ENCODE results near the gene KCNJ15.

Gene KCNJ15

DNA sequence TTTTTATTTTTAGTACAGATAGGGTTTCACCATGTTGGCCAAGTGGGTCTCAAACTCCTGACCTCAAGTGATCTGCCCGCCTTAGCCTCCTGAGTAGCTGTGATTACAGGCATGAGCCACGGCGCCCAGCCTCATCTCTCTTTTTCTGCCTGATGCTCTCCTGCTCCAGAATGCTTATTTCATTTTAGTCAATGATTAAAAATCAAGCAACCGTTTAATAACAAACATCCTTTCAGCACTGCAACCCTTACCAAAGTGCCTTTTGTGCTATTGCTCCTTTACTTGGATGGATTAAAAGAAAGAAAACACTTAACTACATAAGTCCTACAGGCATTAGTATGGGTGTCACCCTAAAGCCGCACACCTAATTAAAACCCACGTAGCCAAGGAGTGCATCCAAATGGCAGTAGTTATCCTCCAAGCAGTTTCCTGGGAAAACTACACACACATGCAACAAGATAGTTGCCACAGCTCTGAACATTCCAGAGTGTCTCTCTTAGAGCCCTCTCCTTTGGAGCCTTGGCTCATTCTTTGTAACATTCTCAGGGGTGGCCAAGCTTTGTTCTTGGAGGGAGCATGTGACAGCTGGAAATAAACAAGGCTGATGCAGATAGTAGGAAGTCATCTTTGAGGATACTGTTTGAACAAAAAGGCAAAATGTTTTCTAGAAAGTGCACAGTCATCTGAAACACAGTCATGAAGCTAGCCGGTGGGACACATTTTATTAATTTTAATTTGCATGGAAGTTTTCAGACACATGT lies 51.2 kb downstream of the KCNJ15 start:
- peak; percentile 87 for DNase-seq (ENCODE audit: low read depth)
- TF ChIP-seq, protein P1, sequence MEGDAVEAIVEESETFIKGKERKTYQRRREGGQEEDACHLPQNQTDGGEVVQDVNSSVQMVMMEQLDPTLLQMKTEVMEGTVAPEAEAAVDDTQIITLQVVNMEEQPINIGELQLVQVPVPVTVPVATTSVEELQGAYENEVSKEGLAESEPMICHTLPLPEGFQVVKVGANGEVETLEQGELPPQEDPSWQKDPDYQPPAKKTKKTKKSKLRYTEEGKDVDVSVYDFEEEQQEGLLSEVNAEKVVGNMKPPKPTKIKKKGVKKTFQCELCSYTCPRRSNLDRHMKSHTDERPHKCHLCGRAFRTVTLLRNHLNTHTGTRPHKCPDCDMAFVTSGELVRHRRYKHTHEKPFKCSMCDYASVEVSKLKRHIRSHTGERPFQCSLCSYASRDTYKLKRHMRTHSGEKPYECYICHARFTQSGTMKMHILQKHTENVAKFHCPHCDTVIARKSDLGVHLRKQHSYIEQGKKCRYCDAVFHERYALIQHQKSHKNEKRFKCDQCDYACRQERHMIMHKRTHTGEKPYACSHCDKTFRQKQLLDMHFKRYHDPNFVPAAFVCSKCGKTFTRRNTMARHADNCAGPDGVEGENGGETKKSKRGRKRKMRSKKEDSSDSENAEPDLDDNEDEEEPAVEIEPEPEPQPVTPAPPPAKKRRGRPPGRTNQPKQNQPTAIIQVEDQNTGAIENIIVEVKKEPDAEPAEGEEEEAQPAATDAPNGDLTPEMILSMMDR (conservative IDR thresholded peaks at IDR 0.05; ENCODE audit: low read length) = no peak
- no peak overlapping the region for H3K4me3 ChIP-seq (ENCODE audit: low read length)

DNA sequence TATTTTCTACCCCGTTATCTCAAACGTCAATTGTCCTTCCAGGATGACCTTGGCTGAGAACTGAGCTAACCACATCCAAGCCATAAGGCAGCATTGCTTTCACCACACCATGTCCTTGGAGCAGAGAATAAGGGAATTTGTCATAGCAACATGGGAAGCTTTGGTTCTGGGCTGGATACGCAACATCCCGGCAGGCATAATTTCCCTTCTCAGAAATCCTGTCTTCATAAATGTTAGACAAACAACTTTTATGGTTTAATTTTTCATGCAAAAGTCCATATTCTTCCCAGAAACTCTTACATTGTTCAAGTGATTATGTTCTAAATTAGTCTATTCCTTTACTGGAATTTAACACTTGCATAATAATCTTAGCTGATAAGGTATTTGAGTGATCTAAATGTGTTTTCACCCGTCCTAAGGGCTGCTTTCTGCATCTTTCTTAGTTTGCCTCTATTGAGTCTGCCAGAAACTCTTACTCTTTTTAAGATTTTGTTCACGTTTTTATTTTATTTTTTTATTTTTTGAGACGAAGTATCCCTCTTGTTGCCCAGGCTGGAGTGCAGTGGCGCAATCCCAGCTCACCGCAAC lies 51.8 kb downstream of the KCNJ15 start:
- TF ChIP-seq, protein P1 (conservative IDR thresholded peaks at IDR 0.05; ENCODE audit: low read length) = no peak
- peak; percentile 88 for DNase-seq (ENCODE audit: low read depth)
- H3K4me3 ChIP-seq (ENCODE audit: low read length) = no peak overlapping the region

DNA sequence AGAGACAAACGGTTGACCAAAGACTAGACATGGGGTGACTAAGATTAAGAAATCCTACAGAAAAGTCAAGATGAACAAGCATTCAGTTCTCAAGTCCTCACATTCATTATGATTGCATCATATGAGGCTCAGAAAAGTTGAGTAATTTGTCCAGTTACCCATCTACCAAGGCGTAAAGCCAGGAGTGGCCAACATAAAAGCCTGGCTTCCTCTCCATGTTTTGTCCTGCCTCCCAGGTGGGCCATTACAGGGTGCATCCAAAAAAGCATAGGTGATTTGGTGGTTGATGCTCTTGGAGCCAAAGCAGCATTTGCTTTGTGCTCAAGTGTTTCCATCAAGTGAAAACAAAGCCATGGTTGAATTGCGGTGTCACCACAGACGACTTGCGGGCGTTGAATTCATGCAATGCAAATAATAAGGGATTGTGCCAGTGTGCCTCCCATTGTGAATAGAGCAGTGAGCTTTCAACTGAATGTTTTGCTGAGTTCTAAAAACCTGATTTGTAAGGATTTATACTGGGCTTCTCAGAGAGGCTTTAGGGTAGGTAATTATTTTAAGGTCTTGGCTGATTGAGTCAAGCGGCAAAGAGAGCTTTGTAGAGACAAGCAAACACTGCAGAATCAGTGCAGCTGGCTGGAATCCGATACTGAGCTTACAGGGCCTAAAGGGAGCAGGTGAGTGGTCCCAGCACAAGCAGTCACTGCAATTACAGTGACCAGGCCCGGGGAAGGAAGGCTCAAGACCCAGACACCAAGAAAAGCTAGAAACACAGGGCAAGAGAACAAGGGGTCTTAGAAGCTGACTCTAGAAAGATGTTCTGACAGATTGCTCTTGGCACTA lies 54.1 kb downstream of the KCNJ15 start:
- DNase-seq (ENCODE audit: low read depth) = peak; percentile 90
- no peak overlapping the region for H3K4me3 ChIP-seq (ENCODE audit: low read length)
- TF ChIP-seq, protein P1 (conservative IDR thresholded peaks at IDR 0.05; ENCODE audit: low read length) = no peak

DNA sequence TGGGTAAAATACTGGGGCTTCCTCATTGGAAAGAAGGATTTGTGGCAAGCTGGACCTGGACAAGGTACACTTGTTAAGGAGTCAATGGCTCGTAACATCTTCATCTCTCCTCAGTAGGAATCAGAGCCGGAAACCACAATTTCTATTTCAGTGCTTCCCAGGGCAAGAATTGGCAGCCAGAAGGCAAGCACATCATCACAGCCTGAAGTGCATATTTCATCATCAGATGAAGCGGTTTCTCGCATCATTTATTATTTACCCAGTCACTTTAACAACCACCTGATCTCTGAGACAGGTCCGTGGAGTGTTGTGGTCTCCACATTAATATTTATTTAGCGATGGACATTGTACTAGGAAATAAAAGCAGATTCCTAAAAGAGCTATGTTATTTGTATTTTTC lies 55.0 kb downstream of the KCNJ15 start:
- no peak overlapping the region for H3K4me3 ChIP-seq (ENCODE audit: low read length)
- peak; percentile 43 for DNase-seq (ENCODE audit: low read depth)
- TF ChIP-seq, protein P1 (conservative IDR thresholded peaks at IDR 0.05; ENCODE audit: low read length) = no peak

DNA sequence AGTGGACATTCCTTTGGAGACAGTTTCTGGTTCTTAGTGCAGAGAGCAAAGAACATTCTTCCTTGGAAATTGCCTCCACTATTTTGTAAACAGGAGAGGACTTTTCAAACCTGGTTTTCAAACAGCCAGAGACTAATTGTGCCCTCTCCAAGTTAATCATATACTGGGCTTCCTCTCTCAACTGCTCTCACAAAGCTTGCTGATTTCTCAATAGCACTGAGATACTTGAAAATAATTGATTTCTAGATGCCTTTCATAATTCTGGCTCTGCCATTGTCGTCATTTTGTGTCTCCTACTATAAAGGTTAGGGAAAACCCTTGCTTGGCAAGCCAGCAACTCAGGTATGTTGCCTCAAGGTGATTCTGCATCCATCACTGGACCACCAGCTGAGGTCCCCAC lies 56.0 kb downstream of the KCNJ15 start:
- TF ChIP-seq, protein P1 (conservative IDR thresholded peaks at IDR 0.05; ENCODE audit: low read length) = no peak
- H3K4me3 ChIP-seq (ENCODE audit: low read length) = no peak overlapping the region
- no peak for DNase-seq (ENCODE audit: low read depth)

DNA sequence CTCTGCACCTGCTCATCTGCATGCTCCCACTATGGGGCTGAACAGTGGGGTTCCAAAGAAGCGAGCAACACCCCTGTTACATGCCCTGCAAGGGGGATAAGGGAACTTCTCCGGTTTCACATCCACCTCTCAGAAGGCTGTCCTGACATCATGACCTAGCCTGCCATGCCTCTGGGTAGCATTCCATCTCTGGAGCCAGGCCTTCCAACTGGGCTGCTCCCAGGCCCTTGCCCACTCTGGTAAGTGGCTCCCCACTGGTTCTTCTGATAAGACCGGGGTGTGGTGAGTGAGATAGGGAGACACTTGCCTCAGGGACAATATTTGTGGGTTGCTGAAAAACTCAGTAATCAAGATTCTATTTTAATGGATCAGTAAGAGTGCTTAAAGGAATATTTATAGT lies 57.8 kb downstream of the KCNJ15 start:
- TF ChIP-seq, protein P1 (conservative IDR thresholded peaks at IDR 0.05; ENCODE audit: low read length) = no peak
- H3K4me3 ChIP-seq (ENCODE audit: low read length) = no peak overlapping the region
- no peak for DNase-seq (ENCODE audit: low read depth)

All from AG10803 (cell line).